CD4-positive, alpha-beta T cell treated with Interleukin-1 beta for 1 hour (primary cell): ENCODE data around the gene AKAP10.
"Not testable (repeated sequence)": the region's sequence is repeated elsewhere in the genome, so short reads cannot be mapped to it uniquely, and the experiment has no call there.

Source experiments
- DNase-seq, 2 donors: peaks; one replicate each; pipeline ENCODE4 v3.0.0-alpha.2; 2020 to 2022

AKAP10 gene

GRCh38 chr17:19933221-19933620, 44.4 kb downstream of the AKAP10 start:
- no peak for DNase-seq

DNA sequence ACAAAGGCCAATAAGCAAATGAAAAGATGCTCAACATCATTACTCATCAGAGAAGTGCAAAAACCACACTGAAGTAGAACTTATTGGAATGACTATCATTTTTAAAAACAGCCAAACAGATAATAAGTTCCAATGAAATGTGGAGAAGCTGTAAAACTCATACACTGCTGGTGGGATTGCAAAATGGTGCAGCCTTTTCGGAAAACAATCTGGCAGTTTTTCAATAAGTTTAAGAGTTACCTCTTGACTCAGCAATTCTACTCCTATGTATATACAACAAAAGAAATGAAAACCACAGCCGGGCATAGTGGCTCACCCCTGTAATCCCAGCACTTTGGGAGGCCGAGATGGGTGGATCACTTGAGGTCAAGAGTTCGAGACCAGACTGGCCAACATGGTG, 49.3 kb downstream of the AKAP10 start:
- no peak for DNase-seq

- DNase-seq: no peak
Observed at GRCh38 chr17:19915245-19915978, 62.2 kb downstream of the AKAP10 start.

DNA sequence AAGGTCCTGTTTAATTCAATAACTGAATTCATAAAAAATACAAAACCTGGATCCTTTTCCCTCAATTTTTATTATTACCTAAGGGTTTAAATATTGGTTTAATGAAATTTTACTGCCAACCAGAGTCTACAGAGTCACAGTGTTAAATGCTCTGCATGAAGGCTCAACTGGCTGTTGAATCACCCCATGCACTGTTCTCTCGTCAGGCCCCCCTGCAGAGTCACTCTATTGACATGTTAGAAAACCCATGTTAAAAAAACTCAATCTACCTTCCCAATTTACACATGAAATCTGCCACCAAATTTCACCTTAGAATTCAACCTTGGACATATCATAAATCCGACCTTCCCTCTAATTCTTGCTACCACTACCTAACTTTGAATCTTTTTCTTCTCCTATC, 66.6 kb downstream of the AKAP10 start:
- DNase-seq: no peak

DNA sequence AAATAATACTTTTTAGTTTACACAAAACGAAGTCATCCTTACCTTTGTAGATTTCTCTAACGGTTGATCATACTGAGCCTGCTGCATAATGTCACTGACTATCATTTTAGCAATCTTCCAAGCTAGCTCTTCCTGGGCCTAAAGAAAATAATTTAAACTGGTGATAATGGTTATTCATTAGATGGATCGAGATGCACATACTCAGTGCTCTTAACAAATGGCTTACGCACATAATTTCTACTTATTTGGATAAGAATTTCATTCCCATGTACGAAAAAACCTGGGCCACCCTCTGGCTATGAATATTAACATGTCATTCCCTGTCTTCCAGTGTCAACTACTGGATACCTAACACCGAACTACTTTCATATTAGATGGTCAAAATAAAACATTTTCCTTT, 68.5 kb downstream of the AKAP10 start:
- DNase-seq: no peak

GRCh38 chr17:19905502-19905901, 72.1 kb downstream of the AKAP10 start:
- no peak for DNase-seq

- DNase-seq: peak in 1 of 2 donors; percentile 11
Observed at GRCh38 chr17:19904924-19905323, 72.7 kb downstream of the AKAP10 start.

DNA sequence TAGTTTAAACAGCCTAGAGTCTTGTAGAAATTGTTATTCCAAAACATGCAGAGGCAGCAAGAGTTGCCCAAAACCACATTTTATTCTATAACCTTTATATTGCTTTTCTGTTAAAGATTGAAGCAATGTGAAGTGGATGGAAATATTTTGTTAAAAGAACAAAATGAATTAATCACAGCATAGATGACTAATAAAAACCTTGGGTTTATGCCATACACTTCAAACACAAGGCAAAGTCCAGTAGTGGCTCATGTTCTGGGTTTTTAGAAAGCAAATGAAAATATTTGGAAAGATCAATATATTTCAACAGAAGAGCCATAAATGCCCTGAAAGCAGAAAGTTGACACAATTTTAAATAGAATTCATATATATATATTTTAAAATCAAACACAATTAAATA, 73.2 kb downstream of the AKAP10 start:
- no peak for DNase-seq

- no peak for DNase-seq
Observed at GRCh38 chr17:19900809-19901208, 76.8 kb downstream of the AKAP10 start.

DNA sequence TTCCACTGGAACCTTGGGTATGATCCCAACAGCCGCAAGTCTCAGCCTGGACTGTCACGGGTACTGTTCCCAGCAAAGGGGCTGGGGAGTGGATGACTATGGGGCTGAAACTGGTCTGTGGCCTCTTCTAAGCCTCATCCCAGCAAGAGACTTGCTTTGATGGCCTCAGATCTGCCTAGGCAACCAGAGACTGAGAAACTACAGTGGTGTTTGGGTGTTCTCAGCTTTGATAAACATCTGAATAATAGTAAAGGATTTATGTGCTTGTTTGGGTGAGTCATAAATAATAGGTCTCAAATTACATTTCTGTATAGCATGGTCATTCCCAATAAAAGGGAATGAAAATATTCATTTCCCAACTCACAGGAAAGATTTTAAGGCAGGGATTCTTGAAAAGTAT, 79.7 kb downstream of the AKAP10 start:
- DNase-seq: no peak

DNA sequence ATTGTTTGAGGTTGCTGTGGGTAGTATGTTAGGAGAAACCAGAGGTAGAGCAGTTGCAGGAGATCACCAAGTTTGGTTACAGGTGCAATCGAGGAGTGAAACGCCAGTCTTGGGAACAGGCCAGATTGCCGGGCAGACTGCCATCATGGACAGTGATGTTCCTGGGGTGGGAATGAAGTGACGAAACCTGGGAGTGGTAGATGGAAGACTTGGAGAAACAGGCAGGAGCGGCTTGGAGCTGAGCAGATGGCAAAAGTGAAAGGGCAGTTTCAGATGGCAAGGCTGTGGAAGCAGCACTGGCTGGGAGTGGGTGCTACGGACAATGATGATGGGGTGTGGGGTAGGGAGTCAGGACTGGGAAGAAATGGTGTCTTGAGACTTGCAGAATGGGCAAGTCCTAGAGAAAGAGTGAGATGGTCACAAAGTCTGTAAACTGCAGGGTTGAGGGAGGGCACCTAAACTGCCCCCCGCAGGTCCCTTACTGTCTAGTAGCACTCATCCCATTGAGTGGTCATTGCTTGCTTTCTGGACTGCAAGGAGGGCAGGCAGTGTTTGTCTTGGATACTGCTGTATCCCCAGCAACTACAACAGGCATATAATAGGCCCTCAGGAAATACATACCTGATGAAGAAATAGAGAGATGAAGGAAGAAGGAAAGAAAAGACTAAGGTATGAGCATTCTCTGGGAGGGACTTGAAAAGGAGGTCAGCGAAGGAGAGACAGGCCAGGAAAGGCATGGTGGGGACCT, 80.4 kb downstream of the AKAP10 start:
- no peak for DNase-seq

DNA sequence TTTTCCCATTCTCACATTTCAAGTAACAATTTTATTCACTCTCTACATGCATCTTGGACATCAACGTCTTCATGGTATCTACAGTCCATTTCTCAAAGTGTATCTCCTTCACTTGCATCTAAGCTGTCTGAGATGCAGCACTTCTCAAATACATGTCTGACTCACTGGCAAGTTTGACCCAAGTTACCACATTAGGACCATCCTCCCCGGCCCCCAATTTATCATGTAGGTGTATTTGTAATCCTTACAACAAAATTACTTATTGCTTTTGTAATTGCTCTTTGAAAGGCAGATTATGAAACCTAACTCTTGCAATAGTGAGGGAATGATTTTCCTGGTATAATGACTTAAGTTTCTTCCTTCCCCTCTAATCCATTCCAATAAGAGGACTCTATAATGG, 80.9 kb downstream of the AKAP10 start:
- DNase-seq: no peak

DNA sequence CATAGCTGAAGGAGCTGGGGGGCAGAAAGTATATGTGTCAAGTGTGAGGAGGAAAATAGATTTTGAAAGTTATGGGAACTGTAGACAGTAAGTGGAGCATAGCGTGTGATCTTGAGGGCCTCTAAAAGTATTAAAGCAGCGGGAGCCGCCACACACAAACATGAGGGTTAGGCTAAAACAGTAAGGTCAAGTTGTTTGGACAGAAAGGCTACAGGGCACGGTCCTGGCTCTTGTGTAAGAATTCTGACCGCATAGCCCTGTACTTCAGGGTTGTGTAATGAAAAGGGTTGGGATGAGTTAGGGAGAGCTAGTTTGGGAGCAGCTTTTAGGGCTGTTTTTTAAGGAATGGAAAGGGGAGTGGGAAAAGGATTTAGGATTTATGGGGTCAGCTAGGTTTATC, 87.1 kb downstream of the AKAP10 start:
- not testable (repeated sequence) for DNase-seq

GRCh38 chr17:19890001-19890400, 87.6 kb downstream of the AKAP10 start:
- DNase-seq: not testable (repeated sequence)

DNA sequence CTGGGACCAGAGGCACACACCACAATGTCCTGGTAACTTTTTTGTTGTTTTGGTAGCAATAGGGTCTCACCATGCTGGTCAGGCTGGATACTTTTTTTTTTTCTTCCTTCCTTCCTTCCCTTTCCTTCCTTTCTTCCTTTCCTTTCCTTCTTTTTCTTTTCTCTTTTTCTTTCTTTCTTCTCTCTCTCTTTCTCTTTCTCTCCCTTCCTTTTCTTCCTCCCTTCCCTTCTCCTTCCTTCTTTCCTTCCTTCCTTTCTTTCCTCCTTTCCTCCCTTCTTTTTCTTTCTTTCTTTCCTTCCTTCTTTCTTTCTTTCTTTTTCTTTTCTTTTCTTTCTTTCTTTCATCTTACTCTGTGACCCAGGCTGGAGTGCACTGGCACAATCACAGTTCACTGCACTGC, 91.5 kb downstream of the AKAP10 start:
- DNase-seq: no peak

DNA sequence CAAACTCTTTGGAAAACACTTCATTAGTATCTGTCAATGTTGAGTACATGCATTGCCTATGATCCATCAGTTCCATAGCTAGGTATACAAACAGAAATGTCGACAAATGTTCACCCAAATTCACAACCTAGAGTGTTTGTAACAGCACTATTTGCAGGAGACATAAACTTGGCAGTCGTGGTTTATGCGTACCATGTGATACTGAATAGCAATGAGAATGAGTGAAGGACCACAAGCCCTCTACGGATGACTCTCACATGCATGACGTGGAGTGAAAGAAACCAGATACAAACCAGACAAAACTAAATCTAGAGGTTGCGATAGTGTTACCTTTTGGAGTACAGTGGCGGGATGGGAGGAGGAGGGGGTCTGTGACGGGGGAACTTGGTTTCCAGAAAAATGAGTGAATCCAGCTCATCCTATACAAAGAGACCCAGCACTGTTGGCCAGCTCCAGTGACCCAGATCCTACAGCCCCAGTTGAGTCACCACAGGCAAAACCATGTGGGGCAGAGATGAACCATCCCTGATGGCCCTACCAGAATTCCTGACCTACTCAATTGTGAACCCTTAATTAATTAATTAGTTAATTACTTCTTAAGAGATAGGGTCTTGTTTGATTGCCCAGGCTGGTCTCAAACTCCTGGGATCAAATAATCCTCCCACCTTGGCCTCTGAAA, 94.0 kb downstream of the AKAP10 start:
- DNase-seq: no peak

DNA sequence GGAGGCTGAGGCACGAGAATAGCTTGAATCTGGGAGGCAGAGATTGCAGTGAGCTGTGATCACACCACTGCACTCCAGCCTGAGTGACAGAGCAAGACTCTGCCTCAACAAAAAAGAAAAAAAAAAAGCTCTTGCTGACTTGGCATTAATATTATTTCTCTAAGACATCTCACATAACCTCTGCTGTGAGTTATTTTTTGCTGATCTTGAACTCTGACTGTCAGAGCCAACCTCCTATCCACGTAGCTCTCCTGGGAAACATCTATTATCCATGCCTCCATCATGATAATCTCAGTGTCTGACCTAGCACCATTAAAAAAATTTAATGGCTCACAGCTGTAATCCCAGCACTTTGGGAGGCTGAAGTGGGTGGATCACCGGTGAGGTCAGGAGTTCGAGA, 97.2 kb downstream of the AKAP10 start:
- no peak for DNase-seq

DNA sequence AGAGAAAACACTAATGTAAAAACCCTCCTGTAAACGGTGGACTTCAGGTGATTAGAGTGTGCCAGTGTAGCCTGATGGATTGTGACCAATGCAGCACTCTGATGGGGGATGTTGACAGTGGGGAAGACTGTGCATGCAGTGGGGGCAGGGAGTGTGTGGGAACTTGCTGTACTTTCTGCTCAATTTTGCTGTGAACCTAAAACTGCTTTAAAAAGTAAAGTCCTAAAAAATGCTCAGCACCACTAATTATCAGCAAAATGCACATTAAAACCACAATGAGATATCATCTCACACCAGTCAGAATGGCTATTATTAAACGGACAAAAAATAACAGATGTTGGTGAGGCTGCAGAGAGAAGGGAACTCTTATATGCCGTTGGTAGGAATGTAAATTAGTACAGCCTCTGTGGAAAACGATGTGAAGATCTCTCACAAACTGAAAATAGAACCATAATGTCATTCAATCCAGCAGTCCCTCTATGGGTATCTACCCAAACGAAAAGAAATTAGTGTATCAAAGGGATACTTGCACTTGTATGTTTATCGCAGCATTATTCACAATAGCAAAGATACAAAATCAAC, 100.2 kb downstream of the AKAP10 start:
- DNase-seq: no peak

- peak; percentile 54 to 57 for DNase-seq
Observed at GRCh38 chr17:19876529-19877161, 101.0 kb downstream of the AKAP10 start.

DNA sequence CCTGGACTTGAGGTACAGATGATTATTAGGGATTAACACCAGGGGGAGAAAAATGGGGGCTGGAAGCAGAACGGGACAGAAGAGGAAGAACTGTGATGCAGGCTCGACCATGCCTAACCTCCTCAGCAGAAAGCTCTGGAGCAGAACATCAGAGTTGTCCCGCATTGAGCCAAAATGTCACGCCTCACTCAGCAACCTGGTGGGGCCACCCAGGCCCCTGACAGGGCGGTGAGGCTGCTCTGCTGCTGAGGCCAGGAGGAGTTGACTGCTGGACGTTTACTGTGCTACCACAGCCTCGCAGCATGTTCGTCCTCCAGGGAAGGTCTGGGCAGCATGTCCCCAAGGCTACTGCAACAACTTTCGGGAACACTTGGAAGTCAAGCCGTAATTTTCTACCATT, 103.4 kb downstream of the AKAP10 start:
- no peak for DNase-seq

- no peak for DNase-seq
Observed at GRCh38 chr17:19873346-19873745, 104.3 kb downstream of the AKAP10 start.

DNA sequence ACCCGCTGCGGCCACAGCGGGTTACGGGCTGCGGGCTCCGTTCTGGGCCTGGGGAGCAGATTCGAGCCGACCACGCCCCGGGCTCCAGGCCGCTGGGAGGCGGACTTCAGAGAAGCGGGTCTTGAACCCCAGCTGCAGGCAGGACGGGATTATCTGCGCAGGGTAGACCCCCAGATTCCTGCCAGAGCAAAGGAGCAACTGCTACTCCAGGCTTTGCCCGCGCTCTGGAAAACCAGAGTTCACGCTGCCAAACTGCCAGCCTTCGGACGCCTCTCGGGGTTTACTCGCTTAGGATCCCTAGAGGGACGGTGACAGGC, 109.6 kb downstream of the AKAP10 start:
- no peak for DNase-seq
